ENCODE data around the gene NUS1. TPM values are rescaled to one million over a fixed set of nuclear protein-coding genes. Genes with fewer than 3 reads are reported as not detected.
"Not testable (repeated sequence)": the region's sequence is repeated elsewhere in the genome, so short reads cannot be mapped to it uniquely, and the experiment has no call there.

NUS1 gene
- total and polyA plus RNA-seq, 10 donors = 11.5 to 38.8 (median 29.6) TPM

DNA sequence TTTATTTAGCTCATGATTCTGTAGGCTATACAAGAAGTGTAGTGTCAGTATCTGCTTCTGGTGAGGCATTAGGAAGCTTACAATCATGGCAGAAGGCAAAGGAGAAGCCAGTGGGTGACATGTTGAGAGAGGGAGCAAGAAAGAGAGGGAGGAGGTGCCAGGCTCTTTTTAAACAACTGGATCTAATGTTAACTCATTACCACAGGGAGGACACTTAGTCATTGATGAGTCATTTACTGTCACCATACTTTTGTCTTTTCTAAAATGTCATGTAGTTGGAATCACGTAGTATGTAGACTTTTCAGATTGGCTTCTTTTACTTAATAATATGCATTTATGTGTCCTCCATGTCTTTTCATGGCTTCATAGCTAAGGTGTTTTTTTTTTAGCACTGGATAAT is 58.1 kb downstream of the NUS1 start:
- H3K4me1 ChIP-seq = no peaks in the 10 kb centered on the region
- 81 to 91% (median 87%) methylated on average over 1 of the region's 1 CpG for WGBS, 5 donors
- no peak for TF ChIP-seq POLR2AphosphoS5 (IDR thresholded peaks at IDR 0.05)
- TF ChIP-seq CTCF (IDR thresholded peaks at IDR 0.05 in 8 of 11, conservative IDR thresholded peaks at IDR 0.05 in 3 of 11) = no peak
- no peak for TF ChIP-seq POLR2A (IDR thresholded peaks at IDR 0.05)

DNA sequence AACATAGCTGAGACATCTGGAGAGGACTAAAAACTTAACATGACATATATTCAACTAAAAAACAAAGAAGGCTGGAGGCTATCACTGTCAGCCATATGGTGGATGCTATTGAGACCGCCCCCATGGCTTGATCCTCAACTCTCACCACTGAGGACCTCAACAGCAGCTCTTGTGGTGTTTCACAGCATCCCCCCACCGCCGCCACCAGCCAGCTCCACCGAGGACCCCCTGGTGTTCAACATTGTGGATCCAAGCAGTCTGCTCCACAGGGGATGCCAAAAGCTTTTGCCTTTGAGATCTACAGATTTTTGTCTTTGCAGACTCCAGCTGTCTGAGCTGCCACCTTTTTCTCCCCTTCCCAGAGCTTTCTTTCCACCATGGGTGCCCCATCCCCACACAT is 64.6 kb downstream of the NUS1 start:
- Histone ChIP-seq H3K4me1 (no peaks in the 10 kb centered on the region), H3K4me3 (no peak overlapping the region), H3K36me3 (no peaks in the 10 kb centered on the region), H3K27ac (no peak overlapping the region), H3K27me3 (replicated peaks in 1 of 7) (no peaks in the 10 kb centered on the region), H3K9me3 (peaks cover 0 to 38% (median 22%) of the 10 kb centered on the region in 8 donors)
- DNase-seq = no peak
- WGBS, 5 donors = 62 to 81% (median 69%) methylated on average over 4 of the region's 4 CpGs
- intact Hi-C loops (cut with DNase I; ENCODE audit: low total_unique reads) = no loop called here
- no peak for TF ChIP-seq POLR2A (IDR thresholded peaks at IDR 0.05)
- no peak for TF ChIP-seq CTCF (IDR thresholded peaks at IDR 0.05 in 8 of 11, conservative IDR thresholded peaks at IDR 0.05 in 3 of 11)
- no peak for TF ChIP-seq POLR2AphosphoS5 (IDR thresholded peaks at IDR 0.05)

More for the DNA sequence above, 58.1 kb downstream of the NUS1 start:
- no peaks in the 10 kb centered on the region for H3K27me3 ChIP-seq (replicated peaks in 1 of 7)
- H3K9me3 ChIP-seq = peaks cover 0 to 14% (median 5%) of the 10 kb centered on the region in 8 donors
- no peaks in the 10 kb centered on the region for H3K36me3 ChIP-seq
- no peak overlapping the region for H3K27ac ChIP-seq
- H3K4me3 ChIP-seq = no peak overlapping the region
- no peak for DNase-seq
- intact Hi-C loops (cut with DNase I; ENCODE audit: low total_unique reads) = no loop called here

DNA sequence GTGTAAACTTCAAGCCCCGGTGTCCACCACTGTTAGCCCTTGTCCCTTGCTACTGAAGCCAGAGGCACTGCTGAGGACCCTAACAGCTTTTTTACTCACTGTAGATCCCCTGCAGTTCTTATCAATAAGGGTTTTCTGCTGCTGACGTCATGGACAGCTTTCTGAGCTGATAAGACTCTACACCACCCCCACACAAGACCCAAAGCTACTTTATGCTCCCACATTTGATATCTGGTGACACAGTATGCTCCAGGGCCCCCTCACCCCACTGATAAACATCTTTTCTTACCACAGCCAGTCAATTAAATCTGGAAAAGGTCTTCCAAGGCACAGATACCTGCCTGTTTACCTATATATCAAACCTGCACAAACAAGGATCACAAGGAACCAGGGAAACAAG is 65.3 kb downstream of the NUS1 start:
- Histone ChIP-seq H3K27ac (no peak overlapping the region), H3K27me3 (replicated peaks in 1 of 7) (no peaks in the 10 kb centered on the region), H3K9me3 (peaks cover 0 to 32% (median 22%) of the 10 kb centered on the region in 8 donors), H3K4me1 (no peaks in the 10 kb centered on the region), H3K4me3 (no peak overlapping the region), H3K36me3 (no peaks in the 10 kb centered on the region)
- 43 to 63% (median 52%) methylated on average over 2 of the region's 2 CpGs for WGBS, 5 donors
- no peak for DNase-seq
- no peak for TF ChIP-seq POLR2AphosphoS5 (IDR thresholded peaks at IDR 0.05)
- TF ChIP-seq POLR2A (IDR thresholded peaks at IDR 0.05) = no peak
- no peak for TF ChIP-seq CTCF (IDR thresholded peaks at IDR 0.05 in 8 of 11, conservative IDR thresholded peaks at IDR 0.05 in 3 of 11)
- intact Hi-C loops (cut with DNase I; ENCODE audit: low total_unique reads) = no loop called here

- H3K36me3 ChIP-seq; H3K4me1 ChIP-seq; DNase-seq; H3K4me3 ChIP-seq; H3K27me3 ChIP-seq (replicated peaks in 1 of 7); intact Hi-C loops (cut with DNase I; ENCODE audit: low total_unique reads); H3K27ac ChIP-seq: not testable (repeated sequence)
- 93 to 96% (median 95%) methylated on average over 15 to 25 of the region's 25 CpGs for WGBS, 5 donors
- H3K9me3 ChIP-seq = peaks cover 0 to 48% (median 33%) of the 10 kb centered on the region in 8 donors
Observed at GRCh38 chr6:117750675-117751074, 75.4 kb downstream of the NUS1 start.

Other genes with a start within 250 kb of the NUS1 start
- under 1 TPM in 1 of 7 donors, not detected in 6; 0.12 TPM for gene ROS1, start 249.5 kb upstream of the NUS1 start, total RNA-seq
- gene ROS1, start 249.5 kb upstream of the NUS1 start, polyA plus RNA-seq = not detected
- 10 to 100 TPM in 2 of 7 donors, 1 to 10 TPM in 5; 7.0 to 16.7 (median 8.4) TPM for gene DCBLD1, start 192.8 kb upstream of the NUS1 start, total RNA-seq
- 1 to 10 TPM; 2.0 to 3.2 (median 2.6) TPM for gene DCBLD1, start 192.8 kb upstream of the NUS1 start, polyA plus RNA-seq
- 10 to 100 TPM; 20.5 to 26.7 (median 22.3) TPM for gene GOPC, start 73.0 kb upstream of the NUS1 start, total RNA-seq
- gene GOPC, start 73.0 kb upstream of the NUS1 start, polyA plus RNA-seq = 10 to 100 TPM; 13.5 to 17.3 (median 14.9) TPM
- 1 to 10 TPM; 1.2 to 4.0 (median 2.6) TPM for gene SLC35F1, start 231.8 kb downstream of the NUS1 start, total RNA-seq
- gene SLC35F1, start 231.8 kb downstream of the NUS1 start, polyA plus RNA-seq = under 1 TPM; 0.13 to 0.70 (median 0.41) TPM